Measurements from ENCODE around the gene IMPG2.

Gene IMPG2

DNA sequence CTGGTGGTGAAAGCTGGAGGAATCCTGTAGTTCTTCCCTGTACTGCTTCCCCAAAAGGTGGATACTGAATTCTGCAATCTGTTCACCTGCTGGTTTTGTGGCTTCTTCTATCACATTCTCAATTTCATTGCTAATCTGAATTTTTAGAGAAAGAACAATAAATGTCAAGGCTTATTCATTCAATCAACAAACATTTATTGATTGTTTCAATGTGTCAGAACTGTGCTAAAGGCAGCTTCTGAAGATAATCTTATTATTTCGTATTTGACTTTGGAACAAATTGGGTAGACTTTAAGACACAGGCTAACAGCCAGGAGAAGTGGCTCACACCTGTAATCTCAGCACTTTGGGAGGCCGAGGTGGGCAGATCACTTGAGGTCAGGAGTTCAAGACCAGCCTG lies 46.8 kb downstream of the IMPG2 start:
- no peak for DNase-seq (ENCODE audit: low read depth)

GRCh38 chr3:101273156-101273555 lies 47.2 kb downstream of the IMPG2 start:
- DNase-seq (ENCODE audit: low read depth) = no peak

- no peak for DNase-seq (ENCODE audit: low read depth)
Observed at GRCh38 chr3:101271728-101272127, 48.6 kb downstream of the IMPG2 start.

- DNase-seq (ENCODE audit: low read depth) = no peak
Observed at GRCh38 chr3:101270149-101270548, 50.2 kb downstream of the IMPG2 start.

DNA sequence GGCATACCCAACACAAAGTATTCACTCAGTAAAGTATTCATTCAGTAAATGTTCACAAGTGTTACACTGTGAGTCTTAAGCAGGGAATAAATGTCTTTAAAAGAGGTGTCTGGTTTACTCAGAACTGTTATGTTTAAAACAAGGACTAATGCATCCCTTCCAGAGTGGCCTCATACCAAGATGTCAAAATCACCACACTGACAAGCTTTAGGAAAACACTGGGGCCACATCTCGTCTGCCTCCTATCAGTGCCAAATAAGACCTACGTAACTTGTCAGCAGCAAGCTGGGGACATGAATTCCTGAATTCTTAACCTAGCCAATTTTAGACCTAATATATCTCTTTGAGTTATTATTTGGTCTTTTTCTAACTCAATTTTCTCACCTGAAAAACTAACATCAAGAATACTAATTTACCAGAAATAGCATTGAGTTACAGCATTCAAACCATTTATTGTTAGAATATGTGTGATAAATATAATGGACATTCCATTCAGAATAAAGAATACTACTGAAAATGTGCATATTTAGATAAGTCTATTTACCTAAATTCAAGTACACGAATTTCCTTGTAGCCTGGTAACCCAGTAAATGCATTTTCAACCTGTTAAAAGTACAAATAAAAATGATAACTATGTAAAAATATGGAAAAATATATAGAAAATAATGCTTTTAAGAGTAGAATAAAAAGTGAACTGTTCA lies 51.3 kb downstream of the IMPG2 start:
- no peak for DNase-seq (ENCODE audit: low read depth)

GRCh38 chr3:101268141-101268540 lies 52.2 kb downstream of the IMPG2 start:
- no peak for DNase-seq (ENCODE audit: low read depth)

DNA sequence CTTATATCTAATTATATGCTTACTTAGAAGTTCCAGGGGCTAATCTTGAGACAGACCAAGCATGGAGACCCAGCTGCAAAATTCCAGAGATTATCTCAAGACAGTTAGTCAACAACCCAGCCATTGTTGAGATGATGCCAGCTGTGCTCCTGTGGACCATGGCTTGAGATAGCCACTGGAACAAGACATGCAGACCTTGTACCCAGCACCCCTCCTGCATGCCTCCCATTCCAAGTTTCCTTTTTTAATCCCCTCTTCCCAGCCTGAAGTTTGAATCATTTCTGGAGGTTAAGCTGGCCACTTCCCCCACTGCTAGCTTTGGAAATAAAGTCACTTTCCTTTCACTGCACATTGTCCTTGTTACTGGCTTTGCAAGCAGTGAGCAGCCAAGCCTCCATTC lies 53.8 kb downstream of the IMPG2 start:
- no peak for DNase-seq (ENCODE audit: low read depth)

GRCh38 chr3:101266071-101266470 lies 54.3 kb downstream of the IMPG2 start:
- no peak for DNase-seq (ENCODE audit: low read depth)

DNA sequence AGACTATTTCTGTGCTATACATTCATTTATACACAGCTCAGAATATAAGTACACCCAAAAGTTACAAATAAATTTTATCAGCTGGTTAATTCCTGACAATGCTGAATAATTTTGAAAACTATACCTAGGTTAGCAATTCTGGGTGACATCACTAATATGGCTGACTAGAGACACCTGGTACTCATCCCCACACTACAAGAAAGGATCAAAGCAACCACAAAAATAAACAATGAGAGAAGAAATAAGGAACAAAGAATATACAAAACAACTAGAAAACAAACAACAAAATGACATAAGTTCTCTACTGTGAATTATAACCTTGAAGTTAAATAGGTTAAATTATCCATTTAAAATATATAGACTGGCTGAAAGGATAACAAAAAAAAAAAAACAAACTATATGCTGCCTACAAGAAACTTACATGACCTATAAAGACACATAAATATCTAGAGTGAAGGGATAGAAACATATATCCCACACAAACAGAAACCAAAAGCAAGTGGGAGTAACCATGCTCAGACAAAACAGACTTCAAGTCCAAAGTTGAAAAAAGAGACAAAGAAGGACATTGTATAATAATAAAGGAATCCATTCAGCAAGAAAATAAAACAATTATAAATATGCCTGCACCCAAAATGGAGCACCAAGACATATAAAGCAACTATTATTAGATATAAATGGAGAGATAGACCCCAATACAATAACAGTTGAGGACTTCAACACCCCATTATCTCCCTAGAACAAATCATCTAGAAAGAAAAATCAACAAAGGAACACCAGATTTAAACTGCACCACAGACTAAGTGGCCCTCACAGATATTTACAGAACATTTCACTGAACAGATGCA lies 57.8 kb downstream of the IMPG2 start:
- DNase-seq (ENCODE audit: low read depth) = no peak

DNA sequence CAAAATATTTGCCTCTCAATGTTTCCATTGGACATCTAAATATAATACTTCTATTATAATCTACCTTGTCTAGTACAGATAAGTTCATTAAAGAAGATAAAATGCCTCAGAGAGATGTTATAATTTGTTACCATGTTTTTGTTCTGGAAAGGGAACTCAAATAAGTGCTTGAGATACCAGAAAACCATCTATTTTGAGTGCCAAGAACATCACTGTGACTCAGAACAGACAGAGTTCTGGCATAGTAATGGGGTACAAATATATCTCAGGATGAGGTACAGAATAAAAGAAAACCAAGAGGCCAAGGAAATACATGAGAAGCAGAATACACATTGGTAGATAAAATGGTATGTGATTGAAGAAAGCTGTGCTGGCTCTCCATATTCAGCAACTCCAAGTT lies 58.9 kb downstream of the IMPG2 start:
- DNase-seq (ENCODE audit: low read depth) = no peak

DNA sequence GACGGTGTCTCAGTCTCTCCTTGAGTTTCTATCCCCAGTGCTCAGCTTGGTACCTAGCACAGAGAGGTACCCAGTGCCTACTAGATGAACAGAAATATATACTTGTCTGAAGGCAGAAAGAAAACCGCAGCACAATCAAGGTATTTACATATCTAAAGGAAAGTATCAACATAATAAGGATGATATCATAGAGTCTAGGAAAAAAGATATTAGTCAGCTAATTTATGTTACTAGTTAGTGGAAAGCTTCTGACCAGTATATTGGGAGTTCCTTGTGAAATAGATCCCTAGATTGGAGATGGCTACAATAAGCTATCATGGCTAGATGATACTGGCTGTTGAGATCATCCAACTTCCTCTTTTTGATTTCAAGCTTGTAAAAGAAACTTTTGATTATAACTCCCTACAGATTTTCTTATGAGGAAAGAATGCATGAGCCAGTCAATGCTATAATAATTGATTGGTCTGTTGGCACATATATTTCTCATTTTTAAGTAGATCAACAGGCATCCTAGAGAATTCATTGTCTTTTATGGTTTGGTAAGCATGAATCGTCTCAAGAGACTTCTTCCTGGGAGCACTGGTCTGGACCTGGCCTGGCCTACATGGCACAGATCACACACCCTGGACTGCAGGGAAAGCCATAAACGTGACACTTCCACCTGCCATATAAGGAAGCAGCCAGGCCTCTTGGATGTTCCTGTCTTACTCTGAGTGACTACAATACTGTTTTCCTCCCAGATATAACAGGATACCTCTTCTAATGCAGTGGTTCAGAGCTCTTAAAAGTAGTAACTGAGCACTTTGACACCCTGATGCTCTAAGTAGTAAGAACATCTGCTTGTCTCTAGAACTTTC lies 60.7 kb downstream of the IMPG2 start:
- no peak for DNase-seq (ENCODE audit: low read depth)

GRCh38 chr3:101256511-101256910 lies 63.9 kb downstream of the IMPG2 start:
- DNase-seq (ENCODE audit: low read depth) = no peak

GRCh38 chr3:101255441-101255840 lies 64.9 kb downstream of the IMPG2 start:
- DNase-seq (ENCODE audit: low read depth) = no peak

- no peak for DNase-seq (ENCODE audit: low read depth)
Observed at GRCh38 chr3:101253396-101253795, 67.0 kb downstream of the IMPG2 start.

- no peak for DNase-seq (ENCODE audit: low read depth)
Observed at GRCh38 chr3:101252945-101253344, 67.4 kb downstream of the IMPG2 start.

- DNase-seq (ENCODE audit: low read depth) = no peak
Observed at GRCh38 chr3:101252307-101252706, 68.1 kb downstream of the IMPG2 start.

DNA sequence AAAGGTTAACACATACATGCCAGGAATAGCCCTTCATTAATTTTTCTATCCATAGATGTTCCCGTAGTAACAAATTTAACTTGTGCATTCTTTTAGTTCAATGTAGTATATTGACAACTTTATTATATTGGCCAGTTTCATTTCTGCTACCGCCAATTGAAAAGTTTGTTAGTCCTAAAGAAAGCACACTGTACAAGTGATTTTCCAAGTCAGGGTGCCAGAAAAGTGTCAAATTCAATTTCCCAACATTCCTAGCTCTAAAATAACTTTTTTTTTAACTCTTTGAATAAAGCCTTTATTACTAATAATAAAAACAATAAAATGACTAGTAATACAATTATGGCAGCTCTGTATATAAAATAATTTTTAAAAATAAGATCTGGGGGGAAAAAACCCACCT lies 68.9 kb downstream of the IMPG2 start:
- DNase-seq (ENCODE audit: low read depth) = no peak

DNA sequence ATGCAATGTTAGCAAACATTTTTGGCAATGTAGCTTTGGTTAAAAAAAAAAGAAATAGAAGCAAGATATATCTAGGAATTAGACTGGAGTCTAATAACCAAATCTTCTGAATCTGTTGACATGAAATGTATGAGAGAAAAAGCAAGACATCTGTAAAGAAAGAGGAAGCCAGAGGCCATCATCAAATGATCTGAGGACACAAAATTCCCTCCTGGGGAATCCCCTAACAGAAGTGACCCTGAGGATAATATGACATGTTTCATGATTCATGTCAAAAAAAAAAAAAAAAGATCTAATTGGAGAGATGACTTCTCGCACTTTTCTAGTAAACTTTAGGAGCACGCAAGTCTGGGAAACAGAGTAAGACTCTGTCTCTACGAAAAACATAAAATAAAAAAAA lies 70.9 kb downstream of the IMPG2 start:
- no peak for DNase-seq (ENCODE audit: low read depth)

- DNase-seq (ENCODE audit: low read depth) = no peak
Observed at GRCh38 chr3:101248736-101249135, 71.6 kb downstream of the IMPG2 start.

- no peak for DNase-seq (ENCODE audit: low read depth)
Observed at GRCh38 chr3:101244212-101244575, 76.2 kb downstream of the IMPG2 start.

- DNase-seq (ENCODE audit: low read depth) = no peak
Observed at GRCh38 chr3:101243285-101244211, 76.8 kb downstream of the IMPG2 start.

All from stimulated activated CD8-positive, alpha-beta memory T cell treated with anti-CD3 and anti-CD28 coated beads, Interleukin-7, amount 100 ng/mL, for 24 hours (primary cell).